AG09319 (cell line): ENCODE data around the gene SYT9.

Experiments
- DNase-seq: peaks from one replicate; pipeline ENCODE4 v3.0.0-alpha.2; 2010; ENCODE audit warnings: low read depth; ENCODE audit errors: extremely low read depth
- CTCF ChIP-seq: IDR thresholded peaks from 2 replicates; pipeline ENCODE4 v1.5.1; 2011; ENCODE audit warnings: low read depth, mild to moderate bottlenecking, inconsistent platforms, low read length, moderate library complexity

SYT9 gene

GRCh38 chr11:7254731-7255291 is 3.1 kb downstream of the SYT9 start:
- no peak for DNase-seq
- no peak for TF ChIP-seq CTCF

GRCh38 chr11:7256943-7257342 is 5.2 kb downstream of the SYT9 start:
- no peak for DNase-seq
- no peak for TF ChIP-seq CTCF

- no peak for TF ChIP-seq CTCF
- DNase-seq: no peak
Measured at GRCh38 chr11:7257724-7258123, 6.0 kb downstream of the SYT9 start.

GRCh38 chr11:7261578-7261977 is 9.9 kb downstream of the SYT9 start:
- DNase-seq: no peak
- no peak for TF ChIP-seq CTCF

- TF ChIP-seq CTCF: no peak
- no peak for DNase-seq
Measured at GRCh38 chr11:7262672-7263071, 11.0 kb downstream of the SYT9 start.

- no peak for TF ChIP-seq CTCF
- no peak for DNase-seq
Measured at GRCh38 chr11:7263842-7264241, 12.1 kb downstream of the SYT9 start.

- no peak for TF ChIP-seq CTCF
- DNase-seq: no peak
Measured at GRCh38 chr11:7268758-7269157, 17.1 kb downstream of the SYT9 start.
